GM23248 (cell line): ENCODE measurements around the gene MGAT4C.

Experiments used
- EZH2 ChIP-seq: fragments of 200-600 bp; sonication (generic); IDR thresholded peaks from 2 replicates; pipeline ENCODE4 v1.6.1; 2018; ENCODE audit warnings: antibody characterized with exemption, mild to moderate bottlenecking; ENCODE audit not compliant: insufficient read depth, poor library complexity, severe bottlenecking
- EZH2phosphoT487 ChIP-seq: fragments of 200-600 bp; sonication (generic); IDR thresholded peaks from 2 replicates; pipeline ENCODE4 v1.6.1; 2018; ENCODE audit warnings: antibody characterized with exemption, moderate library complexity, mild to moderate bottlenecking, low read depth; ENCODE audit not compliant: insufficient read depth

DNA sequence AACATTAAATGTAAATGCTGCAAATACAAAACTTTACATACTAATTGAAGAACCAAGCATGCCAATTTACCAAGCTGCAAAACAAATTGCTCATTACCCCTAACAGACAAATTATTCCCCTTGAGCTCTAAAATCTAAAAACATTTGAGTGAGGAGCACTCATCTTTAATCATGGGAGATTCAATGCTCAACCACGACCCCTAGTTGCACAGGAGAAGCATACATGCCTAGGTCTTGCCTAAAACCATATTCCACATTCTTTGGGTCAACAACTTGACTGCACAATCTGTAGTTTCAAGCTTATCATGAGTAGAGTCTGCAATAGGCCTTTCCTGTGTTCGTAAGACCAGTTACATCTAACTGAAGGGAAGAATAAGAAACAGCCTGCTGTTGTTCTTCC lies 69.7 kb downstream of the MGAT4C start:
- TF ChIP-seq EZH2 (no peak), EZH2phosphoT487 (no peak)
